ENCODE data around the gene TMEM109. TPM values are rescaled to one million over a fixed set of nuclear protein-coding genes. Genes with fewer than 3 reads are reported as not detected.

The TMEM109 gene
- total RNA-seq, 1 experiment from 2014 or later, result 78.1 TPM

DNA sequence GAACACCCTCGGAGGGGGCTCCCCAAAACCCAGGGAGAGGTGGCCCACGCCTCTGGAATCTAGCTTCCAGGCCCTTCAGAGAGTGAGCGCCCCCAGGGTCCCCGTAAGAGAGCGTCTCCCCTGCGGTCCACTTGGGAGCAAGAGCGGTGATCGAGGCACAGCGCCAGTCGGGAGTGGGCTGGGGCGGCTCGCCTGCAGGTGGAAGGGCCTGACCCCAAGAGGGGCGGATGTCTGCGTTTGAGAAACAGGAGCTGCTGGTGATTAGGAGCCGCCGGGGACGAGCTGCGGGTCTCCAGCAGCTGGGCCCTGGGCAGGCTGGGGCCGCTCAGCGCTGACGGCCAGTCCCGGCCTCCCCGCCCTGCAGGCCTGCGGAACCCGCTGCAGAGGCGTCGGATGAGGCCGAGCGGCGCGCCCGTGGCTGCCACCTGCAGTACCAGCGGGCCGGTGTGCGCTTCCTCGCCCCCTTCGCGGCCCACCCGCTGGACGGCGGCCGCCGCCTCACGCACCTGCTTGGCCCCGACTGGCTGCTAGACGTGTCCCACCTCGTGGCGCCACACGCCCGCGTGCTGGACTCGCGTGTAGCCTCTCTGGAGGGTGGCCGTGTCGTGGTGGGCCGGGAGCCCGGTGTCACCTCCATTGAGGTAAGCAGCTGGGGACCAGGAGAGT lies 20.3 kb downstream of the TMEM109 start:
- Mint-ChIP-seq H3K4me1 (ENCODE audit: low read depth, unreplicated experiment) (no peaks in the 10 kb centered on the region), H3K4me3 (ENCODE audit: low read depth, unreplicated experiment) (no peak overlapping the region), H3K27ac (ENCODE audit: unreplicated experiment) (no peak overlapping the region), H3K9me3 (ENCODE audit: low read depth, unreplicated experiment) (no peaks in the 10 kb centered on the region), H3K27me3 (ENCODE audit: unreplicated experiment) (no peaks in the 10 kb centered on the region), H3K36me3 (ENCODE audit: insufficient read depth, unreplicated experiment) (peaks cover 24% of the 10 kb centered on the region)
- intact Hi-C loops (cut with micrococcal nuclease; ENCODE audit: unreplicated experiment), result no loop called here
- TF ChIP-seq, protein P1, sequence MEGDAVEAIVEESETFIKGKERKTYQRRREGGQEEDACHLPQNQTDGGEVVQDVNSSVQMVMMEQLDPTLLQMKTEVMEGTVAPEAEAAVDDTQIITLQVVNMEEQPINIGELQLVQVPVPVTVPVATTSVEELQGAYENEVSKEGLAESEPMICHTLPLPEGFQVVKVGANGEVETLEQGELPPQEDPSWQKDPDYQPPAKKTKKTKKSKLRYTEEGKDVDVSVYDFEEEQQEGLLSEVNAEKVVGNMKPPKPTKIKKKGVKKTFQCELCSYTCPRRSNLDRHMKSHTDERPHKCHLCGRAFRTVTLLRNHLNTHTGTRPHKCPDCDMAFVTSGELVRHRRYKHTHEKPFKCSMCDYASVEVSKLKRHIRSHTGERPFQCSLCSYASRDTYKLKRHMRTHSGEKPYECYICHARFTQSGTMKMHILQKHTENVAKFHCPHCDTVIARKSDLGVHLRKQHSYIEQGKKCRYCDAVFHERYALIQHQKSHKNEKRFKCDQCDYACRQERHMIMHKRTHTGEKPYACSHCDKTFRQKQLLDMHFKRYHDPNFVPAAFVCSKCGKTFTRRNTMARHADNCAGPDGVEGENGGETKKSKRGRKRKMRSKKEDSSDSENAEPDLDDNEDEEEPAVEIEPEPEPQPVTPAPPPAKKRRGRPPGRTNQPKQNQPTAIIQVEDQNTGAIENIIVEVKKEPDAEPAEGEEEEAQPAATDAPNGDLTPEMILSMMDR (IDR thresholded peaks at IDR 0.05; ENCODE audit: unreplicated experiment), result no peak
- no peak for DNase-seq
- CTCF ChIA-PET, result no interaction called here
- BruUV-seq (replicated peaks), result no TSS peak

GRCh38 chr11:60934790-60935605 lies 21.0 kb downstream of the TMEM109 start:
- peaks cover 24% of the 10 kb centered on the region for H3K36me3 Mint-ChIP-seq (ENCODE audit: insufficient read depth, unreplicated experiment)
- TF ChIP-seq, protein P1 (IDR thresholded peaks at IDR 0.05; ENCODE audit: unreplicated experiment), result no peak
- intact Hi-C loops (cut with micrococcal nuclease; ENCODE audit: unreplicated experiment), result no loop called here

DNA sequence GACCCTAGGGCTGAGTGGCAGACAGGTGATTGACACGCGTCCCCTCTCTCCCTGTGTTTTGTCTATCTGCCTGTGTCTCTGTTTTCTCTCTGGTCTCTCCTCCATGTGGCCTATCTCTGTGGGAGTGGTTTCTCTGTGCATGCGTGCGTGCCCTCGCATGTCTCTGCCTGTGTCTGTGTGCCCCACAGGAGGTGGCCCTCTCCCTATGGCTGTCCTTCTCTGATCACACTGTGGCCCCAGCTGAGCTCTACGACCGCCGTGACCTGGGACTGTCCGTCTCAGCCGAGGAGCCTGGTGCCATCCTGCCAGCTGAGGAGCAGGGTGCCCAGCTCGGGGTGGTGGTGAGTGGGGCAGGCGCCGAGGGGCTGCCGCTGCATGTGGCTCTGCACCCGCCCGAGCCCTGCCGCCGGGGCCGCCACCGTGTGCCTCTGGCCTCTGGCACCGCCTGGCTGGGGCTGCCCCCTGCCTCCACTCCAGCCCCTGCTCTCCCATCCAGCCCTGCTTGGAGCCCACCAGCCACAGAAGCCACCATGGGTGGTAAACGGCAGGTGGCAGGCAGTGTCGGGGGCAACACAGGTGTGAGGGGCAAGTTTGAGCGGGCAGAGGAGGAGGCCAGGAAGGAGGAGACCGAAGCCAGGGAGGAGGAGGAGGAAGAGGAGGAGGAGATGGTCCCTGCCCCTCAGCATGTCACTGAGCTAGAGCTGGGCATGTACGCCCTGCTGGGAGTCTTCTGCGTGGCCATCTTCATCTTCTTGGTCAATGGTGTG lies 21.9 kb downstream of the TMEM109 start:
- CTCF ChIA-PET, result no interaction called here
- Mint-ChIP-seq H3K27ac (ENCODE audit: unreplicated experiment) (no peak overlapping the region), H3K36me3 (ENCODE audit: insufficient read depth, unreplicated experiment) (peaks cover 19% of the 10 kb centered on the region), H3K9me3 (ENCODE audit: low read depth, unreplicated experiment) (no peaks in the 10 kb centered on the region), H3K4me1 (ENCODE audit: low read depth, unreplicated experiment) (no peaks in the 10 kb centered on the region), H3K4me3 (ENCODE audit: low read depth, unreplicated experiment) (no peak overlapping the region), H3K27me3 (ENCODE audit: unreplicated experiment) (no peaks in the 10 kb centered on the region)
- no TSS peak for BruUV-seq (replicated peaks)
- TF ChIP-seq, protein P1 (IDR thresholded peaks at IDR 0.05; ENCODE audit: unreplicated experiment), result no peak
- intact Hi-C loops (cut with micrococcal nuclease; ENCODE audit: unreplicated experiment), result no loop called here
- no peak for DNase-seq

More at GRCh38 chr11:60934790-60935605, 21.0 kb downstream of the TMEM109 start:
- Mint-ChIP-seq H3K9me3 (ENCODE audit: low read depth, unreplicated experiment) (no peaks in the 10 kb centered on the region), H3K27ac (ENCODE audit: unreplicated experiment) (no peak overlapping the region), H3K27me3 (ENCODE audit: unreplicated experiment) (no peaks in the 10 kb centered on the region), H3K4me3 (ENCODE audit: low read depth, unreplicated experiment) (no peak overlapping the region), H3K4me1 (ENCODE audit: low read depth, unreplicated experiment) (no peaks in the 10 kb centered on the region)
- CTCF ChIA-PET, result no interaction called here
- no peak for DNase-seq
- no TSS peak for BruUV-seq (replicated peaks)

- TSS peak; percentile 33 for BruUV-seq (replicated peaks)
Observed at GRCh38 chr11:60936467-60937143, 22.6 kb downstream of the TMEM109 start.

More at GRCh38 chr11:60936467-60937143, 22.6 kb downstream of the TMEM109 start:
- Mint-ChIP-seq H3K4me1 (ENCODE audit: low read depth, unreplicated experiment) (no peaks in the 10 kb centered on the region), H3K9me3 (ENCODE audit: low read depth, unreplicated experiment) (no peaks in the 10 kb centered on the region), H3K4me3 (ENCODE audit: low read depth, unreplicated experiment) (no peak overlapping the region), H3K27me3 (ENCODE audit: unreplicated experiment) (no peaks in the 10 kb centered on the region), H3K36me3 (ENCODE audit: insufficient read depth, unreplicated experiment) (peaks cover 17% of the 10 kb centered on the region), H3K27ac (ENCODE audit: unreplicated experiment) (no peak overlapping the region)
- intact Hi-C loops (cut with micrococcal nuclease; ENCODE audit: unreplicated experiment), result no loop called here
- no peak for DNase-seq
- CTCF ChIA-PET, result no interaction called here
- TF ChIP-seq, protein P1 (IDR thresholded peaks at IDR 0.05; ENCODE audit: unreplicated experiment), result no peak

All from Calu3 (cell line).